SU-DHL-6 (cell line): ENCODE data around the gene HAP1.

Experiments used
- CTCF ChIP-seq: fragments of 200-600 bp; sonication (generic); IDR thresholded peaks from one replicate; pipeline ENCODE4 v1.5.1; 2017; ENCODE audit warnings: antibody characterized with exemption, mild to moderate bottlenecking, low read length, moderate library complexity; ENCODE audit not compliant: insufficient read depth, poor library complexity, severe bottlenecking
- EZH2phosphoT487 ChIP-seq: fragments of 200-600 bp; sonication (generic), shearing (Covaris generic); conservative IDR thresholded peaks from 2 replicates; pipeline ENCODE4 v1.6.1; 2018; ENCODE audit warnings: mild to moderate bottlenecking, antibody characterized with exemption, low read length, moderate library complexity, mixed read lengths

GRCh38 chr17:41697122-41697962 lies 37.1 kb downstream of the HAP1 start:
- TF ChIP-seq CTCF, result no peak
- TF ChIP-seq EZH2phosphoT487, result no peak
